ENCODE measurements around the gene TIMP2. TPM values are rescaled to one million over a fixed set of nuclear protein-coding genes. Genes with fewer than 3 reads are reported as not detected.

TIMP2 gene
- total and polyA plus RNA-seq, 2 of the 8 experiments (the other 6 are each of a cell fraction or from before 2014, with no cell fraction given) = 18.2 to 43.3 TPM

- TF ChIP-seq TBP (IDR thresholded peaks at IDR 0.05; ENCODE audit: low read depth, low read length) (no peak), SUZ12 (IDR thresholded peaks at IDR 0.05; ENCODE audit: low read length) (no peak), CBX8 (IDR thresholded peaks at IDR 0.05; ENCODE audit: borderline replicate concordance, low read depth, low read length) (no peak), SP2 (IDR thresholded peaks at IDR 0.05; ENCODE audit: low read length) (no peak)
These were observed 78.1 kb downstream of the TIMP2 start (continued) for GRCh38 chr17:78847052-78847451.

Data from H1 (cell line).